PFSK-1 (cell line): ENCODE measurements around the gene NEDD9.

Source experiments
- FOXP2 ChIP-seq: optimal IDR thresholded peaks from 2 replicates; pipeline ENCODE3; 2011; ENCODE audit warnings: borderline replicate concordance, control low read depth, inconsistent platforms; ENCODE audit not compliant: insufficient read depth; ENCODE audit errors: extremely low read length, extremely low read depth
- POLR2AphosphoS5 ChIP-seq: IDR thresholded peaks from 2 replicates; pipeline ENCODE4 v1.6.1; 2012; ENCODE audit warnings: low read depth, mild to moderate bottlenecking, control low read depth, low read length, moderate library complexity
- SIN3A ChIP-seq: IDR thresholded peaks from 2 replicates; pipeline ENCODE4 v1.6.1; 2012; ENCODE audit warnings: mild to moderate bottlenecking, low read length, moderate library complexity, borderline replicate concordance; ENCODE audit not compliant: insufficient read depth
- TAF1 ChIP-seq: IDR thresholded peaks from 2 replicates; pipeline ENCODE4 v1.6.1; 2012; ENCODE audit warnings: low read length, control low read depth, borderline replicate concordance; ENCODE audit not compliant: insufficient read depth
- TF ChIP-seq, protein P1 (sequence below), 2 experiments: IDR thresholded peaks; 2 replicates each; pipeline versions ENCODE4 v1.6.1 to v1.8.0; 2011 to 2012; ENCODE audit warnings: low read depth in 2 of 2, low read length in 2 of 2, control low read depth in 1 of 2, inconsistent platforms in 1 of 2, mild to moderate bottlenecking in 1 of 2, moderate library complexity in 1 of 2; ENCODE audit not compliant: insufficient read depth in 1 of 2

The NEDD9 gene

DNA sequence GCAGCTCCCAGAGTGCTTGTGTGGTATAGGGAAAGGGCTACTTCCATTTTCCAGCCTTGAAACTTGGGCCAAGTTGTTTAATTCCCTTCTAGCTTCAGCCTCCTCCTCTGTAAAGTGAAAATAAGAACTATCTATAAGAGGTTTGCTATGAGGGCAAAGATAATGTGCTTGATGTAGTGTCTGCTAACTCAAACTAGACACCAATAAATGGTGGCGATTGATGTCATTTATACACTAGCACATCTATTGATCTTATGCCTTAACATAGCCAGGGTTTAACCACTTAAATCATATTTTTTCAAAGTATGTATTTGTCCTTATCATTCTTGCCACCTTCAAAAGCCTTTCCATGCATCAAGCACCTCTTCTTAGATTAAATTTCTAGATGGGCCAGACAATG, 55.2 kb downstream of the NEDD9 start:
- TF ChIP-seq FOXP2 = no peak
- TF ChIP-seq TAF1 = no peak
- TF ChIP-seq SIN3A = no peak
- TF ChIP-seq POLR2AphosphoS5 = no peak
- TF ChIP-seq, protein P1, sequence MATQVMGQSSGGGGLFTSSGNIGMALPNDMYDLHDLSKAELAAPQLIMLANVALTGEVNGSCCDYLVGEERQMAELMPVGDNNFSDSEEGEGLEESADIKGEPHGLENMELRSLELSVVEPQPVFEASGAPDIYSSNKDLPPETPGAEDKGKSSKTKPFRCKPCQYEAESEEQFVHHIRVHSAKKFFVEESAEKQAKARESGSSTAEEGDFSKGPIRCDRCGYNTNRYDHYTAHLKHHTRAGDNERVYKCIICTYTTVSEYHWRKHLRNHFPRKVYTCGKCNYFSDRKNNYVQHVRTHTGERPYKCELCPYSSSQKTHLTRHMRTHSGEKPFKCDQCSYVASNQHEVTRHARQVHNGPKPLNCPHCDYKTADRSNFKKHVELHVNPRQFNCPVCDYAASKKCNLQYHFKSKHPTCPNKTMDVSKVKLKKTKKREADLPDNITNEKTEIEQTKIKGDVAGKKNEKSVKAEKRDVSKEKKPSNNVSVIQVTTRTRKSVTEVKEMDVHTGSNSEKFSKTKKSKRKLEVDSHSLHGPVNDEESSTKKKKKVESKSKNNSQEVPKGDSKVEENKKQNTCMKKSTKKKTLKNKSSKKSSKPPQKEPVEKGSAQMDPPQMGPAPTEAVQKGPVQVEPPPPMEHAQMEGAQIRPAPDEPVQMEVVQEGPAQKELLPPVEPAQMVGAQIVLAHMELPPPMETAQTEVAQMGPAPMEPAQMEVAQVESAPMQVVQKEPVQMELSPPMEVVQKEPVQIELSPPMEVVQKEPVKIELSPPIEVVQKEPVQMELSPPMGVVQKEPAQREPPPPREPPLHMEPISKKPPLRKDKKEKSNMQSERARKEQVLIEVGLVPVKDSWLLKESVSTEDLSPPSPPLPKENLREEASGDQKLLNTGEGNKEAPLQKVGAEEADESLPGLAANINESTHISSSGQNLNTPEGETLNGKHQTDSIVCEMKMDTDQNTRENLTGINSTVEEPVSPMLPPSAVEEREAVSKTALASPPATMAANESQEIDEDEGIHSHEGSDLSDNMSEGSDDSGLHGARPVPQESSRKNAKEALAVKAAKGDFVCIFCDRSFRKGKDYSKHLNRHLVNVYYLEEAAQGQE (IDR thresholded peaks at IDR 0.05; ENCODE audit: insufficient read depth in 1 of 2, low read depth in 2 of 2, low read length in 2 of 2) = no peak

- TF ChIP-seq FOXP2 (no peak), TAF1 (no peak), POLR2AphosphoS5 (no peak), SIN3A (no peak)
- TF ChIP-seq, protein P1 (IDR thresholded peaks at IDR 0.05; ENCODE audit: insufficient read depth in 1 of 2, low read depth in 2 of 2, low read length in 2 of 2) = no peak
Observed at GRCh38 chr6:11174242-11174611, 58.2 kb downstream of the NEDD9 start.

GRCh38 chr6:11172501-11173327, 59.8 kb downstream of the NEDD9 start:
- TF ChIP-seq TAF1 (no peak), FOXP2 (no peak), POLR2AphosphoS5 (no peak), SIN3A (no peak)
- TF ChIP-seq, protein P1 (IDR thresholded peaks at IDR 0.05; ENCODE audit: insufficient read depth in 1 of 2, low read depth in 2 of 2, low read length in 2 of 2) = no peak

DNA sequence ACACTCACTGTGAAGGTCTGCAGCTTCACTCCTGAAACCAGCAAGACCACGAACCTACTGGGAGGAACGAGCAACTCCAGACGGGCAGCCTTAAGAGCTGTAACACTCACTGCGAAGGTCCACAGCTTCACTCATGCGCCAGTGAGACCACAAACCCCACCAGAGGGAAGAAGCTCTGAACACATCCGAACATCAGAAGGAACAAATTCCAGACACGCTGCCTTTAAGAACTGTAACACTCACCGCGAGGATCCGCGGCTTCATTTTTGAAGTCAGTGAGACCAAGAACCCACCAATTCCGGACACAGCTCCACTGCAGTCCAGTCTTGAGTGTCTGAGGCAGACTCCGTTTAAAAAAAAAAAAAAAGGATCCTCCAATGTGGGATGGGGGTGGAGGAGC, 60.5 kb downstream of the NEDD9 start:
- TF ChIP-seq POLR2AphosphoS5 (no peak), FOXP2 (no peak), TAF1 (no peak)
- TF ChIP-seq, protein P1 (IDR thresholded peaks at IDR 0.05; ENCODE audit: insufficient read depth in 1 of 2, low read depth in 2 of 2, low read length in 2 of 2) = no peak

- TF ChIP-seq TAF1 (no peak), POLR2AphosphoS5 (no peak), SIN3A (no peak), FOXP2 (no peak)
- TF ChIP-seq, protein P1 (IDR thresholded peaks at IDR 0.05; ENCODE audit: insufficient read depth in 1 of 2, low read depth in 2 of 2, low read length in 2 of 2) = no peak
Observed at GRCh38 chr6:11168091-11168635, 64.3 kb downstream of the NEDD9 start.
